Hematopoietic multipotent progenitor cell treated with erythropoietin and hydrocortisone succinate and interleukin-3 and kit ligand, for 4 days (in vitro differentiated cells): ENCODE results near the gene TRIM40.

Experiments used
- DNase-seq: peaks from one replicate; pipeline ENCODE4 v3.0.0-alpha.2; 2015

TRIM40 gene

GRCh38 chr6:30135757-30136156, at the start of gene TRIM40:
TRIM40 (plus strand) TSS chr6:30136140; CDS start chr6:30137037, 897 bp downstream.
- no peak for DNase-seq

DNA sequence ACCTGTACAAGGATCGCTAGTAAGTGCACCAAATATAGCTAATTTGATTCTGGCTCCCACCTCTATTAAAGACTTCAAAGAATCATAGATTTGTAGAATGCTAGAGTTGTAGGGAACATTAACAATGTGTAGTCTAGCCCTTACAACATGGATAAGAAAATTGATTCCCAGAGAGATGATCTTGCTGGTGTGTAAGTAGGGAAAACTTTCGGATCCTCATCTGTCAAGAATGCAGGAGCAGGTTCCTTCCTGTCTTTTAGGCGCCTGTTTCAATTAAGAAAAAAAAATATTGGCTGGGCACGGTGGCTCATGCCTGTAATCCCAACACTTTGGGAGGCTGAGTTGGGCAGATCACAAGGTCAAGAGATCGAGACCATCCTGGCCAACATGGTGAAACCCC, 48.1 kb upstream of the TRIM40 start:
- no peak for DNase-seq

- no peak for DNase-seq
Observed at GRCh38 chr6:30091577-30092381, 44.2 kb upstream of the TRIM40 start.

DNA sequence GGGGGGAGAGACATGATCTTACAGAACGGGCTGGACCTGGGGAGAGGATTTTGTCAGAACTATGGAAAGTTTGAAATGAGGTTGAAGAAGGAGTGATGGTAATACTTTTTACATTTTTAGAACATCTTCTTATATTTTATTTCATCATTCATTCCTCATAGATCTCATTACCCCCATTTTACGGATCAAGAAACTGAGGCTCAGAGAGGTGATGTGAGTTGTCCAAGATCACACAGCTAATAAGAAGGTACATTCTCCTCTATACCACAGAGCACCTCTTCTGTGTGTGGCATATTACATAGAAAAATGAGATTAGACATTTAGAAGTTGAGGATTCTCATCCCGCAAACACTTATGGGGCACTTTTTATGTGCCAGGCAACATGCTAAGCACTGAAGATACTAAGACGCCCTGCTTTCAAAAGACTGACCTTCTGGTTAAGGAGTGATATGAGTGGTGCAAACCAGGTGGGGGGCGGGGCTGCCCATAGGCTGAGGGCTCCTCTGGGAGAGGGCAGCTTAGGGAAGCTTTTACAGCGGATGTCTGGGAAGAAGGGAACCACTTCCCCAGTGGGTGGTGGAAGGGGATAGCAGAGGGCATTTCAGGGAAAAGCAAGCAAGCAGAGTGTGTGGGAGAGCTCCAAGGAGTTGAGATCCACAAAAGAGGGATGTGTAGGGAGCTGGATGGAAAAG, 42.9 kb upstream of the TRIM40 start:
- DNase-seq: no peak

DNA sequence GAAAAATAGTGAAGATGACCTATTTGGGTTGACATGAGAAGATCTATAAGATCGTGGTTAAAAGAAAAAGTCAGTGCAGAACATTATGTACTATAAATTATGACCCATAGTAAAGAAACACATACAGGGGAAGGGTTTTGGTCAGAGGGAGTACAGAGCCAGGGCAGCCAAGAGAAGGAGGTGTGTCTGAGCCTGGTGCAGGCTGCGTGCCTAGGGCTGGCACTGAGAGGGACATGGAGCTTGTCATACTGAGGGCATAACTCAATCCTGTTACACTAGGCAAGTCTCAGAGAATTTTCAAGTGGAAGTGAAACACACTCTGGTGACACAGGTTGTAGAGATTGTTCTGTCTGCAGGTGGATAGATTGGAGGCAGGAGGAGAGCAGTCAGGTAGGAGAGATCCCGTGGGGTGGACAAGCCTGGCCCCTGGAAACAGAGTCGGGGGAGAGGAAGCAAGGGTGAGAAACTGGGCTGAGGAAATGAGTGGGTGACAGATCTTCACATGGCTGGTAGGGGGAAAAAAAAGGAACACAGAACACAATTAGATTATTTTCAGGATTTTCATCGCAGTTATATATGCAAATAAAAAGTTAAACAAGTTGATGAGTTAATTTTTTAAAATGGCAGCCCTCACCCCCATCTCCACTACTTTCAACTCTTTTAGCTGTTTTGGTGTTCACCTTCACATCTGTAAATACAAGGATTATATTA, 41.8 kb upstream of the TRIM40 start:
- no peak for DNase-seq

DNA sequence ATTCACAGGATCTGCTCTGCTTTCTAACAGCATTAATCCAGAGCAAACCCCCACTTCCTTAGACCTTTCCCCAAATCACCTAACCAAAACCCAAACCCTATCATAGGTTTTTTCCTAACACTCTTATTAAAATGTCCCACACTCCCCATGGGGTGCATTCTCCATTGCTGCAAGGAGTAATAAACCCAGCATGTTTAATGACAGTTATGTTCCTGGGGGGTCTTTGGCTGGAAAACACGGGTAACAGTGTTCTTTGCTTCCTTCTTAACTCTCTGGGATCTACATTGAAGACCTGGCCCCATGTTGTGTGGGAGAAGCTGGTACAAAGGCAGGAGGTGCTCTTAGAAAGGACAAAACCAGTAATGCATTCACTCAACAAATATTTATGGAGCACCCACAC, 39.1 kb upstream of the TRIM40 start:
- DNase-seq: no peak

GRCh38 chr6:30097902-30098768, 37.8 kb upstream of the TRIM40 start:
- DNase-seq: peak; percentile 66

DNA sequence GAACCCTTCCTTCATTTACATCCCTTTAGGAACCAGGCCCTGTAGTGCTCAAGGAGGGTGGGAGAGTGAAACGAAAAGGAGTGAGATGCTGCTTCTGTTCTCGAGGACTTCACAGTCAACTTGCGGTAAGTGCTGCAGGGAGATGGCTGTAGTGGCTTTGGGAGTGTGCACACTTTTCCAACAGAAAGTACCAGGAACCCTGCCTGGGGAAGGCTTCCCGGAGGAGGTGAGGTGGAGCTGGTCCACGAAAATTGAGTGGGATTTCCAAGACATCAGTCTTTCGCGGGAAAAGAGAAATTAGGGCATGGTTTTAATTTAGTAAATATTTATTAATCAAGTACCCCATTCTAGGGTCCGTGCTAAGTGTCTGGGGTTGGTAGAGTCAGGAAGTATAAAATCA, 35.8 kb upstream of the TRIM40 start:
- DNase-seq: no peak

DNA sequence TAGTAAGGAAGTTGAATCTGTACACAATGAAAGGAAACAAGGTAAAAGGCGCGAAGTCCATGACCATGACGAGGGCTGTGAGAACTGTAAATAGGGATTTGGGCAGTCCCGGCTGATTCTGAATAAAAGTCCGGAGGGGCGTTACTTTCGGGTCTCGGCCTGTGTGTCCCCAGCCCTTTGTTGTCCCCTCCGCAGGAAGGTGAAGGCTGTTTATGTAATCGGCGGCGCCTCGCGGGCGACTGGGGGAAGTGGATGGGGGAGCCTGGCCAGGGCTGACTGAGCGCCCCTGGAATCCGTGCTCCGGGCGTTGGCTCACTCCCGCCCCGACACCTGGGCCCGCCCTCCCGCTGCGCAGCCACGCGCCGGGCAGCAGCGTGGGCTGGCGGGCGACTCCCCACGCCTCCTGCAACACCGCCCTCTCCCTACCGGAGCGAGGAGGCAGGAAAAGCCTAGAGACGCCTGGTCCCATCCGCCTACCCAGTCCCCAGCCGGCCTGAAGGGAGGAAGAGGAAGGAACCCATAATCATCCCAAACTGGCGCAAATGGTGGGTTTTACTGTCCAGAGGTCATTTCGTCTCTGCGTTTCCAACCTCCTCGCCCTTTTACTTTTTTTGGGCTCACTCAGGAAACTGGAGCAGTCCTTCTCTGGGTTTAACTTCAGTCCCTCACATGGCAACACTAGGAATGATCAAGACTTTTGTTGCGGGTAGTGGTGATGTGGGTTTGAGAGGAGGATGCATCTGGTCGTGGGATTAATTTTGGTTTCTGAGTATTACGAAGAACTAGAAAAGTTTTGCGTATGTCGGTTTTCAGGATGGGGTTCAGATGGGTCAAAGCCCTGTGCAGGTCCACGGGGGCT, 35.1 kb upstream of the TRIM40 start:
- no peak for DNase-seq

- peak; percentile 85 for DNase-seq
Observed at GRCh38 chr6:30101444-30102413, 34.2 kb upstream of the TRIM40 start.

DNA sequence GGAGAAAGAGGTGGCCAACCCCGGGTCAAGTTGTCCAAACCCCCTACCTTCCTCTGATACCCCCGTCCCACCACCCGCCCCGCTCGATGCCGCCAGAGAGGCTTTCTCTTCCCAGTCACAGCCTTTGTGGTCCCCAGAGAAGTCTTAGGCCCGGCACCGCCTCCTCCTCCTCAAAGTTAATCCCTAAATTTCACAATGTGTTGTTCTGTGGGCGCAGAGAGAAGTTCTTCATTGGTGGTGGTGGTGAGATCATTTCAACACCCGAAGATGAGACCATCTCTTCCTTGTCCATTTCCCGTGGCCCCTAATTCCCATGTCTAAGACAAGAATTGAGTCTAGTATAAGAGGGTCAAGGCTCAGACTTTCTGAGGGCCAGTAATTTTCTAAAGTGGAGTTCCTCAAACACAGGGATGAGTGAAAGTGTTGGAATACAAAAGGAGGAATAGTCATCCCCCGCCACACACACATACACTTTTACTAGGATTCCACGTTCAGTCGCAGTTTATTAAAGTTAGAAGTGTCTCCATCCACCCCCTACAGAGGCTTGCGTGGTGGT, 33.4 kb upstream of the TRIM40 start:
- no peak for DNase-seq

- peak; percentile 95 for DNase-seq
Observed at GRCh38 chr6:30102970-30103871, 32.7 kb upstream of the TRIM40 start.

DNA sequence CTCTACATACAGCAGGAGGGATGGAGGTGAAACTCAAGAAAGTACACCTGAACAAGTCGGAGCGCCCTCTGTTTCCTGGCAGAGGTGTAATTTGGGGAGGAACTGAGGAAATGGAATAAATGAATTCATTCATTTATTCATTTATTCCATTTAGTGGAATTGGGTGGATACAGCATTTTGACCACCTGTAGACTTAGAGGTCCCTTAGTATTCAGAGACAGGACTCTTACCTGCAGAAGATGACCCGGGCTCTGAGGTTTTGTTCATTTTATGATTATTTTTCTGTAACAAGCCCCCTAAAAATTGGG, 32.1 kb upstream of the TRIM40 start:
- DNase-seq: no peak

- DNase-seq: no peak
Observed at GRCh38 chr6:30104661-30105060, 31.3 kb upstream of the TRIM40 start.

GRCh38 chr6:30111266-30111856, 24.6 kb upstream of the TRIM40 start:
- no peak for DNase-seq

- no peak for DNase-seq
Observed at GRCh38 chr6:30112402-30112994, 23.4 kb upstream of the TRIM40 start.

- DNase-seq: no peak
Observed at GRCh38 chr6:30113003-30113759, 22.8 kb upstream of the TRIM40 start, which contains the start of gene TRIM31. TRIM31 (minus strand) TSS chr6:30113090; CDS start chr6:30112805, 285 bp downstream.

DNA sequence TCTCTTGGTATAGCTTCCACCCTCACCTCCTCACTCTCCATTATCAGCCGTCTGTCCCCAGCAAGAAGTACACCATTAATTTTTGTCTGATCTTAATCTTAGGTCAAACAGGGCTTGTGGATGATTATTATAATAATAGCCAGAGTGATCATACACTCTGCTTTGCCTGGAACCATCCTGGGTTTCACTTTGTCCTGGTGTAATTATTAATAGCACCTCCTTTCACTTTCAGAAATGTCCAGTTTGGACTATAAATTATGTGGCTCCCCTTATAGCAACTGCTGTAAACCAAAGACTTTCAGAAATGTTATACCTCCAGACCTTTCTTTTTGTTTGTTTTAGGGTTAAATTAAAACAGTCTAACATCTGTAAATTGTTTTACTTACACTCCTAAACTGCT, 22.1 kb upstream of the TRIM40 start:
- DNase-seq: no peak
